ENCODE data around the gene C6orf141.
A peak's percentile ranks its signal among the peaks of the same experiment; 100 is the strongest.

Gene C6orf141

DNA sequence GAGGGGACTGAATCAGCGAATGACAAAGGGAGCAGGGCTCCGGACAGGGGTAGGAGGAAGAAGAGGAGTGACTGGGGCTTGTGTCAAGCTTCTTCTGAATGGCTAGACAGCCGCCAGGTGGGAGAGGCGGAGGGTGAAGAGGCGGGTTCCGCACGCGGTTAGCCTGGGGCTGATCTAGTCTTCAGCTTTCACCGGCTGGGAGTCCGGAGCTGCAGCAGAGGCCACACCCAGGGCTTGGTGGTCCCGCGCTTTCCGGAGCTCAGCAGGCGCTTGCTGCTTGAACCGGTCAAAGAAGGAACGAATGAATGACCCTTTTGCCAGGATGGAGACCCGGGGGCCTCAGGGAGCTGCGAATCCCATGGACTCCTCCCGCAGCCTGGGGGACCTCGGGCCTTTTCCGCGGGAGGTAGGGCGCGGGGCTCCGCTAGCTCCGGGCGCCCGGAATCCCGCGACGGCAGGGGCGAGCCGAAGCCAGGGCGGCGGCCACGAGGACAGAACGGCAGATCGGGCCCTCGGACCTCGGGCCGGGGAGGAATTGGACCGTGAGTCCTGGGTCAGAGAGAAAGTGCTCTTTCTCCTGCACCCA, at the start of gene C6orf141:
Gene C6orf141, plus strand, starts transcription at position 177 of the 586 bp plus-strand sequence. Its CDS starts 125 bp downstream, at position 302.
- Histone ChIP-seq H3K4me1 (ENCODE audit: insufficient read depth, low read length) (peaks cover 14% of the 10 kb centered on the region), H3K9me3 (ENCODE audit: control insufficient read depth, insufficient read depth, low read length) (no peaks in the 10 kb centered on the region), H3K36me3 (ENCODE audit: insufficient read depth, low read length) (no peaks in the 10 kb centered on the region), H3K9ac (ENCODE audit: low read depth, low read length) (peak within 1 kb of the TSS; percentile 64)

DNA sequence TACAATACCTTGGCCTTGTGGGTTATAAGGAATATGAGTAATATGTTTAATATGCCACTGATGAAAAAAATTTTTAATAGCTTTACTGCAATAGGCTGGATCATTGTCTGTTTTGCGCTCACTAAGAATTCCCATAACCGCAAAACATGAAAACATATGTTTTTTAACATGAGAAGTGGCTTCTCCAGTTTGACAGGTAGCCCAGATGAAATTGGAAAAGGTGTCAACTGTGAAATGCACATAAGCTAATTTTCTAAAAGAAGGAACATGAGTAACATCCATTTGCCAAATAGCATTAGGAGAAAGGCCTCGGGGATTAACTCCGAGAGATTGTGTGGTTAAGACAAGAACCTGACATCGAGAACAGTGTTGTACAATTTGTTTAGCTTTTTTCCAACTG, 45.8 kb upstream of the C6orf141 start:
- H3K9me3 ChIP-seq (ENCODE audit: control insufficient read depth, insufficient read depth, low read length): no peaks in the 10 kb centered on the region
- no peaks in the 10 kb centered on the region for H3K36me3 ChIP-seq (ENCODE audit: insufficient read depth, low read length)
- H3K9ac ChIP-seq (ENCODE audit: low read depth, low read length): no peak overlapping the region
- no peaks in the 10 kb centered on the region for H3K4me1 ChIP-seq (ENCODE audit: insufficient read depth, low read length)

- Histone ChIP-seq H3K36me3 (ENCODE audit: insufficient read depth, low read length) (no peaks in the 10 kb centered on the region), H3K4me1 (ENCODE audit: insufficient read depth, low read length) (no peaks in the 10 kb centered on the region), H3K9ac (ENCODE audit: low read depth, low read length) (no peak overlapping the region), H3K9me3 (ENCODE audit: control insufficient read depth, insufficient read depth, low read length) (no peaks in the 10 kb centered on the region)
These were observed 43.8 kb upstream of the C6orf141 start for GRCh38 chr6:49506569-49507111.

DNA sequence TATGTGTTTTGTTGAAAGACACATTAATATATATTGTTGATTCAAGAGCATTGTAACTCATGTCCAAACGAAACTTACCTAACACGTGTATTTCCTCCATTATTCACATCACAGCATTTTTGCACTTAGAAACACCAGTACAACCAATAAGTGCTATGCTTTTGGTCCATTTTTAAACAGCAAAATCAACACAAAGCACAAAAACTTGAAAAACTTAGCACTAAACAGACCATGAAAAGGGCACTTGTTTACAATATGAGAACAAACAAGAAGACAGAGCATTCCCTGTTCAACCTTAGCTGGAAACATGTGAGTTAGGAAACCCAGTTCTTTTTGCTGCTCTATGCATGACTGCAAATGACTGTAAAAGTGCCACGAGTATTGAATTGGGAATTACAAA, 41.1 kb upstream of the C6orf141 start:
- H3K4me1 ChIP-seq (ENCODE audit: insufficient read depth, low read length): no peaks in the 10 kb centered on the region
- H3K9ac ChIP-seq (ENCODE audit: low read depth, low read length): no peak overlapping the region
- H3K36me3 ChIP-seq (ENCODE audit: insufficient read depth, low read length): no peaks in the 10 kb centered on the region
- H3K9me3 ChIP-seq (ENCODE audit: control insufficient read depth, insufficient read depth, low read length): no peaks in the 10 kb centered on the region

DNA sequence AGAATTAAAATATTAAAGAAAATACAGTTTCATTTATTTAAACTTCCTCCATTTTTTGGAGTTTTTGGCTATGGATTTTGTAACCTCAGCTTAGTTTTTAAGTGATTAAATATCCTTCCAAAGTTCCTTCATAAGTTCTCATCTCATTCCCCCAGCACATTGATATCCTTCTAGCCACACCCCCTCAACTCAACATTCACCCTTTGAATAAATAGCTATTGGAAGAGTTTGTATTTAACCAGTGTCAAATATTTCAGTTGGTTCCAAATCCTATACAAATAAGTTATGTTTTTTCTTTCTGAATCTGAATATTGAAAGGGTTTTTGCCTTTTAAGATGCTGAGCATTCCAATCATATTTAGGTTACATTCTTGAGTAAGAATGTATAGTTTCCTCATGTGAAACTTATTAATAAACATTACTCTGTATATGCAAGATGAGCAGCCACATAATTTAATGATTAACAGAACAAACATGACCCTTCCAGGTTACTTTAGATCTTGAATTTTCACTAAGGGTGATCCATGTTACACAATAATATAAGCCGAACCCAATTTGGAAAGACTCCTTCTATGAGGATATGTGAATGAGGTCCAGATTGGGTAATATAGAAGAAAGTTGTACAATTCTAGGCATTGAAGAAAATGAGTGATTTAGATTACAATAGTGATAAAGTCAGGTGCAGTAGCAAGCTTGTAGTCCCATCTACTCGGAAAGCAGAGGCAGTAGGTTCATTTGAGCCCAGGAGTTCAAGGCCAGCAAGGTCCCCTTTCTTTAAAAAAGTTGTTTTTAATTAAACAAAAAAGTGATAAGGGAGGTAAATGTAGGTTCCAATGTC, 37.1 kb upstream of the C6orf141 start:
- Histone ChIP-seq H3K9ac (ENCODE audit: low read depth, low read length) (no peak overlapping the region), H3K9me3 (ENCODE audit: control insufficient read depth, insufficient read depth, low read length) (no peaks in the 10 kb centered on the region), H3K4me1 (ENCODE audit: insufficient read depth, low read length) (no peaks in the 10 kb centered on the region), H3K36me3 (ENCODE audit: insufficient read depth, low read length) (no peaks in the 10 kb centered on the region)

DNA sequence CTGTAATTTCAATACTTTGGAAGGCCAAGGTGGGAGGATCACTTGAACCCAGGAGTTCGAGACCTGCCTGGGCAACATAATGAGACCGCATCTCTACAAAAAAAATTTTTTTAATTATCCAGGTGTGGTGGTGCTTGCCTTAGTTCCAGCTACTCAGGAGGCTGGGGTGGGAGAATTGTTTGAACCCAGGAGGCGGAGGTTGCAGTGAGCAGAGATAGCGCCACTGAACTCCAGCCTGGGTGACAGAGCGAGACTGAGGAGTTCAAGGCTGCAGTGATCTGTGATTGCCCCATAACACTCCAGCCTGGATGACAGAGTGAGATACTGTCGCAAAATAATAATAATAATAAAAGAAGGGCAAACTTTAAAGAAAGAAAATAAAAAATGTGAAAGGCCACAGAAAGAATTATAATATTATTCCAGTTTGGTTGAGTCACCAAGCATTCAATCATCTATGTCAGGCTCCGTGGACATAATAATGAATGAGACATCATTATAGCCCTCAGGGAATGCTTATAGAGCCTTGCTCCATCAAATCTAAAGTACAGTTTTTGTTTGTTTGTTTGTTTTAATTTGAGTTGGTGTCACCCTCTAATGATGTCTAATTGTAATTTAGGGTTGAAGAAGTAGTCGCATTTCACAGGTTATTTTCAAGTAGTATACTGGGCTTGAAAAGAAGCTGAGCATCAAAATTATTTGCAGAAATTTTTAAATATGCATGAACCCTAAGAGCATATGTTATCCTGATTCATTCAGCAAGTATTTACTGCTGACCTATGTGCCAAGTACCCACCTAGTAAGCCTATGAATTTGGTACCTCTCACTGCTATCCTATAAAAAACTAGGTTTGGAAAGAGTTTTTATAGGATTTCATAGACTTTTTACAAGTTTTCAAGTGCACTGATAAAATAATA, 35.6 kb upstream of the C6orf141 start:
- no peak overlapping the region for H3K9ac ChIP-seq (ENCODE audit: low read depth, low read length)

GRCh38 chr6:49515485-49516146, 34.9 kb upstream of the C6orf141 start:
- no peaks in the 10 kb centered on the region for H3K9me3 ChIP-seq (ENCODE audit: control insufficient read depth, insufficient read depth, low read length)
- H3K4me1 ChIP-seq (ENCODE audit: insufficient read depth, low read length): no peaks in the 10 kb centered on the region
- no peak overlapping the region for H3K9ac ChIP-seq (ENCODE audit: low read depth, low read length)
- no peaks in the 10 kb centered on the region for H3K36me3 ChIP-seq (ENCODE audit: insufficient read depth, low read length)

More for the DNA sequence above, 35.6 kb upstream of the C6orf141 start:
- H3K4me1 ChIP-seq (ENCODE audit: insufficient read depth, low read length): no peaks in the 10 kb centered on the region
- H3K9me3 ChIP-seq (ENCODE audit: control insufficient read depth, insufficient read depth, low read length): no peaks in the 10 kb centered on the region
- H3K36me3 ChIP-seq (ENCODE audit: insufficient read depth, low read length): no peaks in the 10 kb centered on the region

GRCh38 chr6:49516147-49516505, 34.3 kb upstream of the C6orf141 start:
- H3K9ac ChIP-seq (ENCODE audit: low read depth, low read length): no peak overlapping the region
- H3K9me3 ChIP-seq (ENCODE audit: control insufficient read depth, insufficient read depth, low read length): no peaks in the 10 kb centered on the region
- H3K4me1 ChIP-seq (ENCODE audit: insufficient read depth, low read length): no peaks in the 10 kb centered on the region
- H3K36me3 ChIP-seq (ENCODE audit: insufficient read depth, low read length): no peaks in the 10 kb centered on the region

DNA sequence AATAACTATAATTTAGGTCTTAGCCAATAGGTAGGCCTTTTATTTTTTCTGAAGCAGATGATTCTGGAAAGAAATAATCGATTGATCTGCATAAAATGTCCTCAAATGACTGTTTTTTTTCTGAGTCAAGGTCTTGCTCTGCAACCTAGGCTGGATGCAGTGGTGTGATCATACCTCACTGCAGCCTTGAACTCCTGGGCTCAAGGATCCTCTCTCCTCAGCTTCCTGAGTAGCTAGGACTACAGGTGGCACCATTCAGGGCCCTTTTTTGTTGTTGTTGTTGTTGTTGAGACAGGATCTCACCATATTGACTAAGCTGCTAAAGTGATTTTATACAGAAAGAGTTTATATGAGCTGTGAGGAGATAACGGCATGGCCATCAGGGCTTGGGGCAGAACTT, 32.5 kb upstream of the C6orf141 start:
- Histone ChIP-seq H3K36me3 (ENCODE audit: insufficient read depth, low read length) (no peaks in the 10 kb centered on the region), H3K9ac (ENCODE audit: low read depth, low read length) (no peak overlapping the region), H3K4me1 (ENCODE audit: insufficient read depth, low read length) (no peaks in the 10 kb centered on the region), H3K9me3 (ENCODE audit: control insufficient read depth, insufficient read depth, low read length) (no peaks in the 10 kb centered on the region)

GRCh38 chr6:49519660-49520059, 30.8 kb upstream of the C6orf141 start:
- Histone ChIP-seq H3K36me3 (ENCODE audit: insufficient read depth, low read length) (no peaks in the 10 kb centered on the region), H3K9ac (ENCODE audit: low read depth, low read length) (no peak overlapping the region), H3K4me1 (ENCODE audit: insufficient read depth, low read length) (no peaks in the 10 kb centered on the region), H3K9me3 (ENCODE audit: control insufficient read depth, insufficient read depth, low read length) (no peaks in the 10 kb centered on the region)

DNA sequence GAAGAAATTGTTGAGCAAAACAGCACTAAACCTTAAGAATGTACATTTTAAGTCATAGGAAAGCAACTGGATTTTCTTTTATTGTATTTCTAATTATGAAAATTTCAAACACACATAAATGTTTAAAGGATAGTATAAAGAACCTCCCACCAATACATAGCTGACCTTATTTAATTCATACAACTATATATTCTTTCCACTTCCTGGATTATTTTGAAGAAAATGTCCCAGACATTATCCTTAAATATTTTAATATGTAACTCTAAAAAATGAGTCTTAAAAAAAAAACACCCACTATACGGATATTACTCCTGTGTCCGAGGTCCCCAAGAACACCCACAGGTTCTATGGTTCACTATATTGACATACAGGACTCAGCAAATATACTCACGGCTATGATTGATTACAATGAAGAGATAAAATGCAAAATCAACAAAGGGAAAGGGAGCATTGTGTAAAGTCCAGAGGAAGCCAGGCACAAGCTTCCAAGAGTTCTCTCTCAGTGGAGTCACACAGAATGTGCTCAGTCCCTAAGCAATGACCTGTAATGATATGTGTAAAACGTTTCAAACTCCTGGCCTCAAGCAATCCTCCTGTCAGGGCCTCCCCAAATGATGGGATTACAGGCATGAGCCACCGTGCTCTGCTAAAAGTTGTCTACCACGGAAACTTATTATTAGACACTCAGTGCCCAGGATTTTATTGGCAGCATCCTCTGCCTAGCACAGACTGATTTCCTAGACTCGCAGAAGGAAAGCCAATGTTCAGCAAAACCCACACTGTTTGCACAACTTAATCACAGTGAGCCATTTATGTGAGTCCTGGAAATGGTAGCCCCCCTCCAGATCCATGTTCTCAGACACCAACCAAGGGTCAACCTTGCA, 27.5 kb upstream of the C6orf141 start:
- H3K9ac ChIP-seq (ENCODE audit: low read depth, low read length): no peak overlapping the region
- no peaks in the 10 kb centered on the region for H3K36me3 ChIP-seq (ENCODE audit: insufficient read depth, low read length)
- H3K4me1 ChIP-seq (ENCODE audit: insufficient read depth, low read length): peaks cover 8% of the 10 kb centered on the region

DNA sequence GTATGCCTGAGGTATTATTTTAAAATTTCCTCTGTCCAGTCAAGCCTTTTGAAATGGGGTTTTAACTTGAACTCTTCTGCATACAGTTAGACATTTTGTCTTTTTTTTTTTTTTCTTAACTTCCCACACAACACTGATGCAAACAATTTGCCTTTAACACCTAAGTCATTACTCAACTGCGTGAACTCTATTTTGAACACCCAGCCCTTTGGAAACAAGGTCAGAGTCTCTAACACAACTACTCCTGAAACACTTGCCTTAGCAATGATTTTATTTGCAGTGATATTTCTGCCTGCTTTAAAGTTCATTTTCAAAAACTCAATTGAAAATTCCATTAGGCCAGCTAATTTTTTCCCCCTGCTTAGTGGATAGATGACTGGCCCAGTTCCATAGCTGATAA, 26.6 kb upstream of the C6orf141 start:
- H3K9ac ChIP-seq (ENCODE audit: low read depth, low read length): no peak overlapping the region
- no peaks in the 10 kb centered on the region for H3K36me3 ChIP-seq (ENCODE audit: insufficient read depth, low read length)
- peaks cover 16% of the 10 kb centered on the region for H3K4me1 ChIP-seq (ENCODE audit: insufficient read depth, low read length)
- no peaks in the 10 kb centered on the region for H3K9me3 ChIP-seq (ENCODE audit: control insufficient read depth, insufficient read depth, low read length)

More for the DNA sequence above, 27.5 kb upstream of the C6orf141 start:
- no peaks in the 10 kb centered on the region for H3K9me3 ChIP-seq (ENCODE audit: control insufficient read depth, insufficient read depth, low read length)

DNA sequence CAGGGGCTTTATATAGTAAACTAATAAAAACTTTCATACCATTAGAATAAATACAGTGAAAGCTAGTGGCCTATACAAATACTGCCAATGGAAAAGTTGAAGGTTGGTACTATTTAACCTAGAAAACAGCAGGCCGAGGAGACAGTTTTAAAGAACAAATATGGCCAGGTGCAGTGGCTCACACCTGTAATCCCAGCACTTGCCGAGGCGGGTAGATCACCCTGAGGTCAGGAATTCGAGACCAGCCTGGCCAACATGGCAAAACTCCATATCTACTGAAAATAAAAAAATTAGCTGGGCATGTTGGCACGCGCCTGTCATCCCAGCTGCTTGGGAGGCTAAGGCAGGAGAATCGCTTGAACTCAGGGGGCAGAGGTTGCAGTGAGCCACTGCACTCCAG, 25.9 kb upstream of the C6orf141 start:
- H3K4me1 ChIP-seq (ENCODE audit: insufficient read depth, low read length): peaks cover 16% of the 10 kb centered on the region

More for the DNA sequence above, 25.9 kb upstream of the C6orf141 start:
- Histone ChIP-seq H3K9me3 (ENCODE audit: control insufficient read depth, insufficient read depth, low read length) (no peaks in the 10 kb centered on the region), H3K36me3 (ENCODE audit: insufficient read depth, low read length) (no peaks in the 10 kb centered on the region), H3K9ac (ENCODE audit: low read depth, low read length) (no peak overlapping the region)
